Measurements from ENCODE around the gene DUXB.

The DUXB gene

GRCh38 chr16:75647112-75647491, 54.2 kb downstream of the DUXB start:
- TF ChIP-seq GATA3 (IDR thresholded peaks at IDR 0.05; ENCODE audit: low read depth, low read length) (no peak), GATA2 (IDR thresholded peaks at IDR 0.05; ENCODE audit: low read depth, low read length) (no peak)

DNA sequence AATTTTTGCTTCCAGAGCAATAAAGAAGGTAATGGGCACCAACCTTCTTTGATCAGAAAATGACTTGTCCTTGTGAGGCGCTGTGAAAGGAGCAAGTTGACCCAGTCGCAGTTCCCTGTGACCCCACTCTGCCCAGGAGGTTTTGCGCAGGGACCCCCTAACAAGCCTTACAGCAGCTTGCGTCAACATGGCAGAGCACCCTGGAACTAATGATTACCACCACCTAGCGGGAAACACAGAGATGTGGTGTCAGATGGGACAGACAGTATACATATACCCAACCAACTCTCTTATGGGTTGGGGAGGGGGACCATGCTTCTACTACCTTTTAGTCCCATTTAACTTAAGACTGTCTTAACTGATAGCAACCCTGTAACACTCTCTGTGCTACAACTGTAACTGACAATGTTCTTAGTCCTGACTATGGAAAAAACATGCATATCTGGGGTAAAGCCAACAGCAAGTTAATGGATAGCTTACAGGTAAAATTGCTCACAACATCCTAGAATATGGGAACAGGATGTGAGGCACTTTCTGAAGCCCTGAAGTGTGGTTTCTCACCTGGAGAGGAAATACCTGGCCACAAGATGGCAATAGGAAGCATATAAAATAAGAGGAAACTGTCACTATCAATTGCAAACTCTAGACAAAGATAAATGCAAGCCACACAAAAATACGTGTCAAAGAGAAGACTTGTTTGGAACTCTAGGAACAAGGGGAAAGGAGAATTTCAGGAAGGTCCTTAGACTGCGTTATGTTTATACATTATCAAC, 56.8 kb downstream of the DUXB start:
- TF ChIP-seq GATA3 (IDR thresholded peaks at IDR 0.05; ENCODE audit: low read depth, low read length) (no peak), GATA2 (IDR thresholded peaks at IDR 0.05; ENCODE audit: low read depth, low read length) (no peak)

All from SH-SY5Y (cell line).